Measurements from ENCODE around the gene GMEB2.

The GMEB2 gene

GRCh38 chr20:63597651-63598478, 29.0 kb downstream of the GMEB2 start:
- no peak overlapping the region for H3K4me3 ChIP-seq (ENCODE audit: low read depth, low read length)
- no peak for DNase-seq (ENCODE audit: low read depth)
- no peak for TF ChIP-seq CTCF (IDR thresholded peaks at IDR 0.05; ENCODE audit: low read depth, low read length, missing control alignments)

DNA sequence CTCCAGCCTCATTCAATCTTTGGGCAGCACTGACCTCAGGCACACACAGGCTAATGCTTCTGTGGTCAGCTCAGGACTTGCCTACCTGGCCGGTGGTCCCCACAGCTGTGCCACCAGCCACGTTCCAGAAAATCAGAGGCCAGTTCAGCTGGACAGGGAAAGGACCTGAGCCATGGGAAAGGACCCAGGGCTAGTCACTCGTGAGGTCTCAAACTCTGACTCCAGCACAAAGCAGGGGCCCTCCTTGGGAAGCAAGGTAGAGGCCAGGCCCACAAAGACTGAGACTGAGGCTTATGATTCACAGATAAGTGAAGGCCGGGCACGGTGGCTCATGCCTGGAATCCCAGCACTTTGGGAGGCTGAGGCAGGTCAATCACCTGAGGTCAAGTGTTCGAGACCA, 30.5 kb downstream of the GMEB2 start:
- no peak for DNase-seq (ENCODE audit: low read depth)
- no peak for TF ChIP-seq CTCF (IDR thresholded peaks at IDR 0.05; ENCODE audit: low read depth, low read length, missing control alignments)
- H3K4me3 ChIP-seq (ENCODE audit: low read depth, low read length), result no peak overlapping the region

- no peak overlapping the region for H3K4me3 ChIP-seq (ENCODE audit: low read depth, low read length)
- no peak for DNase-seq (ENCODE audit: low read depth)
- no peak for TF ChIP-seq CTCF (IDR thresholded peaks at IDR 0.05; ENCODE audit: low read depth, low read length, missing control alignments)
Measured at GRCh38 chr20:63595416-63596127, 31.3 kb downstream of the GMEB2 start.

DNA sequence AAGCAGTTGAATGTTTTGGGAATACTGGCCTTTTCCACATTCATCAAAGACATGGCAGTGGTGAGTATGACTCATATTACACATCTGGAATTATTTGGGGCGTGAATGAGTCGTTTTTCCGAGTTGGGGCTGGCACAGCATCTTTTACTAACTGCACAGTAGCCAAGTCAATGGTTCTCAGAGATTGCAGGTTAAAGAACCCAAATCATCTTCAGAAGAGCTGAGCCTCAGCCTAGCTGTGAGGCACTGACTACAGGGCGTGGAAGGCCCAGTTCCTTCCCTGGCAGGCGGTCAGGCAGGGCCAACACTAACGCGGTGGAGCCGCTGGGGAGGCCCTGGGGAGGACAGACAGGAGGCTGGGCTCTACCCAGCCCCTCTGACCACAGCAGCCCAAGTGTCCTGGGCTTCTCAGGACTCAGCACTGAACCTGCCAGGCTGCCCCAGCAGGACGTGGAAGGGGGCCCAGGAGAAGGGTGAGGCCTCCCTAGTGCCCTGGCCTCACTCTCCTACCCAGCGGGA, 32.8 kb downstream of the GMEB2 start:
- TF ChIP-seq CTCF (IDR thresholded peaks at IDR 0.05; ENCODE audit: low read depth, low read length, missing control alignments), result no peak
- DNase-seq (ENCODE audit: low read depth), result no peak
- no peak overlapping the region for H3K4me3 ChIP-seq (ENCODE audit: low read depth, low read length)

- TF ChIP-seq CTCF (IDR thresholded peaks at IDR 0.05; ENCODE audit: low read depth, low read length, missing control alignments), result no peak
- H3K4me3 ChIP-seq (ENCODE audit: low read depth, low read length), result no peak overlapping the region
Measured at GRCh38 chr20:63592661-63593060, 34.2 kb downstream of the GMEB2 start.

GRCh38 chr20:63591786-63592355, 35.0 kb downstream of the GMEB2 start:
- no peak for TF ChIP-seq CTCF (IDR thresholded peaks at IDR 0.05; ENCODE audit: low read depth, low read length, missing control alignments)
- no peak for DNase-seq (ENCODE audit: low read depth)
- H3K4me3 ChIP-seq (ENCODE audit: low read depth, low read length), result no peak overlapping the region

More at GRCh38 chr20:63592661-63593060, 34.2 kb downstream of the GMEB2 start:
- no peak for DNase-seq (ENCODE audit: low read depth)
